ENCODE results near the gene ZNF628.

Gene ZNF628

GRCh38 chr19:55457683-55458457, 18.5 kb upstream of the ZNF628 start:
- H3K27ac ChIP-seq = no peak overlapping the region
- no peak for TF ChIP-seq CTCF (conservative IDR thresholded peaks at IDR 0.05)

- no peak for TF ChIP-seq CTCF (conservative IDR thresholded peaks at IDR 0.05)
- peak overlapping the region; percentile 92 for H3K27ac ChIP-seq
Measured at GRCh38 chr19:55459551-55459949, 16.9 kb upstream of the ZNF628 start.

- peak overlapping the region; percentile 92 for H3K27ac ChIP-seq
- no peak for TF ChIP-seq CTCF (conservative IDR thresholded peaks at IDR 0.05)
Measured at GRCh38 chr19:55459950-55460657, 16.3 kb upstream of the ZNF628 start.

- H3K27ac ChIP-seq = peak overlapping the region; percentile 92
- TF ChIP-seq CTCF (conservative IDR thresholded peaks at IDR 0.05) = no peak
Measured at GRCh38 chr19:55460670-55461258, 15.7 kb upstream of the ZNF628 start.

- no peak for TF ChIP-seq CTCF (conservative IDR thresholded peaks at IDR 0.05)
- H3K27ac ChIP-seq = peak within 1 kb of the TSS; percentile 92
Measured at GRCh38 chr19:55461259-55461973, 15.0 kb upstream of the ZNF628 start, which contains the start of gene ISOC2. Gene ISOC2, minus strand, starts transcription at chr19:55461642. Its CDS starts 5,156 bp downstream, at chr19:55456486.

- no peak for TF ChIP-seq CTCF (conservative IDR thresholded peaks at IDR 0.05)
- H3K27ac ChIP-seq = peak overlapping the region; percentile 92
Measured at GRCh38 chr19:55461974-55462626, 14.3 kb upstream of the ZNF628 start.
